Activated naive CD4-positive, alpha-beta T cell treated with anti-CD3 and anti-CD28 coated beads, Interleukin-2, amount 10 ng/mL, durations not matched to agents 5 hours and 36 hours (primary cell): Measurements from ENCODE around the gene FAM76B. TPM values are rescaled to one million over a fixed set of nuclear protein-coding genes. Genes with fewer than 3 reads are reported as not detected.

ENCODE experiments used
- total RNA-seq, 2 experiments: library from RNA; stranded (reverse); gene quantifications; one replicate each; pipeline ENCODE4 v1.2.3, GENCODE V29; 2021

The FAM76B gene
- total RNA-seq: 10 to 100 TPM; 44.7 to 50.4 TPM

GRCh38 chr11:95789506-95790122 is at the start of gene FAM76B:
FAM76B (minus strand) TSS chr11:95789782; CDS start chr11:95789478, 304 bp downstream.

GRCh38 chr11:95790123-95790932 is 746 bp upstream of the FAM76B start, which contains the start of gene CEP57:
CEP57 (plus strand) TSS chr11:95790498; CDS start chr11:95790699, 201 bp downstream.

Other genes starting within 250 kb of the FAM76B start
- gene CEP57, start 716 bp upstream of the FAM76B start, total RNA-seq: 100 to 1,000 TPM in 1 of 2 experiments, 10 to 100 TPM in 1; 97.2 to 101 TPM
- gene MTMR2, start 134.3 kb upstream of the FAM76B start, total RNA-seq: 10 to 100 TPM; 10.9 to 13.1 TPM